ENCODE data around the gene OR4D9.

OR4D9 gene

DNA sequence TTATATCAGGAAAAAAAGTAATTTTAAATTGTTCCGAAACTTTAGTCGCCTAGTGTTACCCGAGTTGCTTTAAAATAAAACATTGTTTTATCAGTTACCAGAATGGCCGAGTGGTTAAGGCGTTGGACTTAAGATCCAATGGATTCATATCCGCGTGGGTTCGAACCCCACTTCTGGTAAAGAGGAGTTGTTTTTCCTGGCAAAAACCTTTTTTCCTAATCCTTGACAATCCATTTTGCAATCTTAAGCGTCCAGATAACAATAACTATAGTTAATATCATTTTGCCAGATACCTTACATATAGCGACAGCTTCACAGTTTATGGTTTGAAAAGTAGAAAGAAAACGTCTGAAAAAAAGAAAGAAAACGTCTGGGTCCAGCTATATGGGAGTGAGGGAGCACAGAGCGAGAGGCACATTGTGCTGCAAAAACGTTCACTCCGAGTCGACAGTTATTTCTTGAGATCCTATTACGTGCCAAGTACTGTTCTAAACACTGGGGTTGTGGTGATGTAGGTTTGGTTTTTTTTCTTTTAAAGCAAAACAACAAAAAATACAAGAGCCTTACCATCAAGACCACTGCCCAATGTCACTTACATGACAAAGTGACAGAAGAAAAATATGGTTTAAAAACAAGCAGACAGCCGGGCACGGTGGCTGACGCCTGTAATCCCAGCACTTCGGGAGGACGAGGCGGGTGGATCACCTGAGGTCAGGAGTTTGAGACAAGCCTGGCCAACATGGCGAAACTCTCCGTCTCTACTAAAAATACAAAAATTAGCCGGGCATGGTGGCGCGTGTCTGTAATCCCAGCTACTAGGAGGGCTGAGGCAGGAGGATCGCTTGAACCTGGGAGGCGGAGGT is 40.6 kb downstream of the OR4D9 start:
- H3K27ac ChIP-seq (ENCODE audit: low read depth, low read length), result peak overlapping the region; percentile 25
- peak overlapping the region; percentile 80 for H3K9ac ChIP-seq (ENCODE audit: low read length)

GRCh38 chr11:59552844-59553243 is 41.5 kb downstream of the OR4D9 start:
- no peaks in the 10 kb centered on the region for H3K9me3 ChIP-seq (ENCODE audit: low read length)
- no peaks in the 10 kb centered on the region for H3K27me3 ChIP-seq (ENCODE audit: control insufficient read depth in 1 of 2, insufficient read depth in 2 of 2, low read length in 2 of 2)
- H3K36me3 ChIP-seq (ENCODE audit: insufficient read depth, low read length), result no peaks in the 10 kb centered on the region
- no peak overlapping the region for H3K9ac ChIP-seq (ENCODE audit: low read length)
- H3K4me1 ChIP-seq (ENCODE audit: insufficient read depth, low read length), result peaks cover 7% of the 10 kb centered on the region
- no peak overlapping the region for H3K4me3 ChIP-seq (ENCODE audit: low read depth in 1 of 2, low read length in 2 of 2)
- no peak overlapping the region for H3K27ac ChIP-seq (ENCODE audit: low read depth, low read length)

More for the DNA sequence above, 40.6 kb downstream of the OR4D9 start:
- Histone ChIP-seq H3K27me3 (ENCODE audit: control insufficient read depth in 1 of 2, insufficient read depth in 2 of 2, low read length in 2 of 2) (no peaks in the 10 kb centered on the region), H3K4me3 (ENCODE audit: low read depth in 1 of 2, low read length in 2 of 2) (peak overlapping the region; percentile 65 to 82), H3K36me3 (ENCODE audit: insufficient read depth, low read length) (no peaks in the 10 kb centered on the region), H3K9me3 (ENCODE audit: low read length) (no peaks in the 10 kb centered on the region), H3K4me1 (ENCODE audit: insufficient read depth, low read length) (peaks cover 7% of the 10 kb centered on the region)

DNA sequence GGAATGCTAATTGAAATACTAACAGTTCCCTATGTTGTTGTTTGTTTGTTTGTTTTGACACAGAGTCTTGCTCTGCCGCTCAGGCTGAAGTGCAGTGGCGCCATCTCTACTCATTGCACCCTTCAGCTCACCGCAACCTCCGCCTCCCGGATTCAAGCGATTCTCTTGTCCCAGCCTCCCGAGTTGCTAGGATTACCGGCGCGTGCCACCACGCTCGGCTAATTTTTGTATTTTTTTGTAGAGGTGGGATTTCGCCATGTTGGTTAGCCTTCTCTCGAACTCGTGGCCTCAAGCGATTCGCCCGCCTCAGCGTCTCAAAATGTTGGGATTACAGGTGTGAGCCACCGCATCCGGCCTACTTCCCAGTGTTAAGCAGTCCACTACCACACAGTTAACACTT is 42.0 kb downstream of the OR4D9 start:
- Histone ChIP-seq H3K4me3 (ENCODE audit: low read depth in 1 of 2, low read length in 2 of 2) (no peak overlapping the region), H3K9me3 (ENCODE audit: low read length) (no peaks in the 10 kb centered on the region), H3K36me3 (ENCODE audit: insufficient read depth, low read length) (no peaks in the 10 kb centered on the region), H3K4me1 (ENCODE audit: insufficient read depth, low read length) (peaks cover 7% of the 10 kb centered on the region), H3K9ac (ENCODE audit: low read length) (no peak overlapping the region), H3K27ac (ENCODE audit: low read depth, low read length) (no peak overlapping the region), H3K27me3 (ENCODE audit: control insufficient read depth in 1 of 2, insufficient read depth in 2 of 2, low read length in 2 of 2) (no peaks in the 10 kb centered on the region)

DNA sequence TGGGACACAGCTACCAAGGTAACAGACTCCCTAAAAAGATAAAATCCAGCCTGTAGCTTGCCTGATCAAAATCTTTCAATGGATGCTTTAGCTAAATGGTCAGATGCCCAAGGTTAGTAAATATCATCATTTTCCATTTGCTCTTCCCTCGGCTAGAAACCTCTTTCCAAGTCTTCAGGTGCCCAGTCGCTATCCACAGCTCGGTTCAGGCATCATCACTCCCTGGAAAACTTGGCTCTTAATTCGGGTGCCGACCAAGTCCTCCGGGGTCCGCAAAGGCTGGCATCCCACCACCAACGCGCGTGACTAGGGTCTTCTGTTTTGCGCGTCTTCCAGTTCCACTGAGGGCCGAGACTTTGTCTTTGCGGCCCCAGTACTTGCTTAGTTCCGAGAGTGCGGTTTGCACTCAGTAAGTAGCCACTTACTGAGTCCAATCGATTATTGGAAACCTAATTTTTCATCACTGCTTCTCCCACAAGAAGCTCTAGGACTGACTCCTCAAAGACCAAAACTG is 44.3 kb downstream of the OR4D9 start:
- no peaks in the 10 kb centered on the region for H3K9me3 ChIP-seq (ENCODE audit: low read length)
- H3K9ac ChIP-seq (ENCODE audit: low read length), result no peak overlapping the region
- peak overlapping the region; percentile 41 to 55 for H3K4me3 ChIP-seq (ENCODE audit: low read depth in 1 of 2, low read length in 2 of 2)
- peak overlapping the region; percentile 78 for H3K27ac ChIP-seq (ENCODE audit: low read depth, low read length)
- H3K36me3 ChIP-seq (ENCODE audit: insufficient read depth, low read length), result no peaks in the 10 kb centered on the region
- no peaks in the 10 kb centered on the region for H3K27me3 ChIP-seq (ENCODE audit: control insufficient read depth in 1 of 2, insufficient read depth in 2 of 2, low read length in 2 of 2)
- peaks cover 7% of the 10 kb centered on the region for H3K4me1 ChIP-seq (ENCODE audit: insufficient read depth, low read length)

- Histone ChIP-seq H3K9ac (ENCODE audit: low read length) (no peak overlapping the region), H3K27me3 (ENCODE audit: control insufficient read depth in 1 of 2, insufficient read depth in 2 of 2, low read length in 2 of 2) (no peaks in the 10 kb centered on the region), H3K27ac (ENCODE audit: low read depth, low read length) (peak overlapping the region; percentile 78), H3K9me3 (ENCODE audit: low read length) (no peaks in the 10 kb centered on the region), H3K36me3 (ENCODE audit: insufficient read depth, low read length) (no peaks in the 10 kb centered on the region), H3K4me1 (ENCODE audit: insufficient read depth, low read length) (peaks cover 11% of the 10 kb centered on the region), H3K4me3 (ENCODE audit: low read depth in 1 of 2, low read length in 2 of 2) (peak overlapping the region; percentile 41 to 55)
Observed at GRCh38 chr11:59556115-59556916, 45.0 kb downstream of the OR4D9 start.

DNA sequence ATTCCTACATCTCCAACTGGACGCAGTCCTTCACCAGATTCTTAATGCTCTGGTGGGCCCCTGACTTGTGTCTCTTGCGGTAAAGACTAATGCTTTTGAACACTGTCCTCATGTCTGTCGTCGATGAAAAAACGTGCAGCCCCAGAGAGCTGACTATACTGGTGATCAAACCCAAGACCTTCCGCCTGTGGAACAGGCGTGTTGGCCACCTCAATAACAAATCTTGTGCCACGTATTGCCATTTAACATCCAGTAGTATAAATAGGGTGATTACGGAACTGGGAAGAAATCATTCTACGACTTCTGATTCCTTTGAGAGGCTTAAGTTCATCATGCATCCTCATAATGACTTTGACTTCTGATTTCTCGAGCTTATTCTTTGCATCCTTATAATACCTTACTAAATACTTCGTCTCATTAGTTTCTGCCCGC is 45.6 kb downstream of the OR4D9 start:
- H3K4me1 ChIP-seq (ENCODE audit: insufficient read depth, low read length), result peaks cover 12% of the 10 kb centered on the region
- no peak overlapping the region for H3K4me3 ChIP-seq (ENCODE audit: low read depth in 1 of 2, low read length in 2 of 2)
- H3K36me3 ChIP-seq (ENCODE audit: insufficient read depth, low read length), result no peaks in the 10 kb centered on the region
- no peaks in the 10 kb centered on the region for H3K9me3 ChIP-seq (ENCODE audit: low read length)
- H3K9ac ChIP-seq (ENCODE audit: low read length), result no peak overlapping the region
- no peaks in the 10 kb centered on the region for H3K27me3 ChIP-seq (ENCODE audit: control insufficient read depth in 1 of 2, insufficient read depth in 2 of 2, low read length in 2 of 2)
- no peak overlapping the region for H3K27ac ChIP-seq (ENCODE audit: low read depth, low read length)

DNA sequence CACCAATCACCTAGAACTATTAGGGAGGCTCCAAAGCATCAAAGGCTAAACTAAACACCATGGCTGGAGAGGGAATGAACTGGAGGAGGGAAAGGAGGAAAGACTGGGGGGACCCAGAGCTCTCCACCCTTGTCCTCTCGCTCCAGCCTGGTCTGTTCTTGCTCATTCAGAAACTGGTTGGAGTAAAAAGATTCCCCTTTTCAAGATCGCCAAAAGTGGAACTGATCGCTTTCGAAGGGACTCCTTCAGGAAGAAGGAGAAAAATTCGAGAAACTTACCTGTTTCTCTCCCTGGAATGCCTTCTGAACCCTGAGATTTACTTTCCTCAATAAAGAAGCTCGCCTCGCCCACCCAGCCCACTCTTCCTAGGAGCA is 46.9 kb downstream of the OR4D9 start:
- Histone ChIP-seq H3K9me3 (ENCODE audit: low read length) (no peaks in the 10 kb centered on the region), H3K27ac (ENCODE audit: low read depth, low read length) (no peak overlapping the region), H3K9ac (ENCODE audit: low read length) (no peak overlapping the region), H3K36me3 (ENCODE audit: insufficient read depth, low read length) (no peaks in the 10 kb centered on the region), H3K27me3 (ENCODE audit: control insufficient read depth in 1 of 2, insufficient read depth in 2 of 2, low read length in 2 of 2) (no peaks in the 10 kb centered on the region), H3K4me1 (ENCODE audit: insufficient read depth, low read length) (peaks cover 12% of the 10 kb centered on the region), H3K4me3 (ENCODE audit: low read depth in 1 of 2, low read length in 2 of 2) (no peak overlapping the region)

DNA sequence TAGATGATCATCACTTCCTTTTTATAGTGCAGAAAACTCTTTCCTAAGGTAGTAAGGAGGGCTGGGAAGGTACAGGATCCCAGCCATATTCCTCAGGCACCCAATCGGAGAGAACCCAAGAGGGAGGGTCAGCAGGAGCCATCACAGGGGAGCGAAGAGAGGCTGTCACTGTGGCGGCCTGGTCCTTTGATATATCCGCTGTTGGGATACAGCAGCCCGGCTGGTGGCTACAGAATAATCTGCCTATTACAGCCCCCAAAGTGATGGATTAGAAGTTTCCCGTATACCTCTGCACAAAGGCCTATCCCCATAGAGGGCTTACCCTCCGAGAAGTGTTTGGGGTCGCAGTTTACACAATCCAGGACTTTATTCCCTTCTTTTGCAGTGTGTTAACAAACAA is 48.5 kb downstream of the OR4D9 start:
- Histone ChIP-seq H3K27ac (ENCODE audit: low read depth, low read length) (peak overlapping the region; percentile 89), H3K4me1 (ENCODE audit: insufficient read depth, low read length) (peaks cover 12% of the 10 kb centered on the region), H3K36me3 (ENCODE audit: insufficient read depth, low read length) (no peaks in the 10 kb centered on the region), H3K9me3 (ENCODE audit: low read length) (no peaks in the 10 kb centered on the region), H3K4me3 (ENCODE audit: low read depth in 1 of 2, low read length in 2 of 2) (peak overlapping the region; percentile 90 to 100), H3K27me3 (ENCODE audit: control insufficient read depth in 1 of 2, insufficient read depth in 2 of 2, low read length in 2 of 2) (no peaks in the 10 kb centered on the region), H3K9ac (ENCODE audit: low read length) (peak overlapping the region; percentile 100)

DNA sequence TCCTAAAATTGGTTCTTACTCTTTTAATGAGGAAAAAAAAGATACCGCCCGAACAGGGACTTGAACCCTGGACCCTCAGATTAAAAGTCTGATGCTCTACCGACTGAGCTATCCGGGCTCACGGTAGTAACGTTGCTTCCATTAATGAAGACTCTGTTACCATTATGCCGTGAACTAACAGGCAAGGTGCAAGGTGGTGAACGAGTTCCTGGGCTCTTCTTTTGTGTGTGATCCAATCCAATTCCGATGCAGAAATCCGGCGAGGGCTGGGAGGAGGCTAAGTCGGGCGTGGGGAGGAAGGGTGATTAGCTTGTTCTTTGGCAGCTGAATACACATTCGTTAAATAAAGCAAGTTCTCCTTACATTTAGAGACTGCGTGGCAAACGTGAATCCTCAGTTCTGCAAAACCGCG is 49.0 kb downstream of the OR4D9 start:
- Histone ChIP-seq H3K9ac (ENCODE audit: low read length) (peak overlapping the region; percentile 100), H3K4me1 (ENCODE audit: insufficient read depth, low read length) (peaks cover 12% of the 10 kb centered on the region), H3K4me3 (ENCODE audit: low read depth in 1 of 2, low read length in 2 of 2) (peak overlapping the region; percentile 90 to 100), H3K27me3 (ENCODE audit: control insufficient read depth in 1 of 2, insufficient read depth in 2 of 2, low read length in 2 of 2) (no peaks in the 10 kb centered on the region), H3K9me3 (ENCODE audit: low read length) (no peaks in the 10 kb centered on the region), H3K27ac (ENCODE audit: low read depth, low read length) (peak overlapping the region; percentile 89), H3K36me3 (ENCODE audit: insufficient read depth, low read length) (no peaks in the 10 kb centered on the region)

- Histone ChIP-seq H3K36me3 (ENCODE audit: insufficient read depth, low read length) (no peaks in the 10 kb centered on the region), H3K27ac (ENCODE audit: low read depth, low read length) (peak overlapping the region; percentile 89), H3K4me1 (ENCODE audit: insufficient read depth, low read length) (peaks cover 8% of the 10 kb centered on the region), H3K4me3 (ENCODE audit: low read depth in 1 of 2, low read length in 2 of 2) (peak overlapping the region; percentile 90 to 100), H3K27me3 (ENCODE audit: control insufficient read depth in 1 of 2, insufficient read depth in 2 of 2, low read length in 2 of 2) (no peaks in the 10 kb centered on the region), H3K9ac (ENCODE audit: low read length) (peak overlapping the region; percentile 100), H3K9me3 (ENCODE audit: low read length) (no peaks in the 10 kb centered on the region)
Observed at GRCh38 chr11:59560702-59561473, 49.5 kb downstream of the OR4D9 start.

- Histone ChIP-seq H3K4me3 (ENCODE audit: low read depth in 1 of 2, low read length in 2 of 2) (no peak overlapping the region), H3K27me3 (ENCODE audit: control insufficient read depth in 1 of 2, insufficient read depth in 2 of 2, low read length in 2 of 2) (no peaks in the 10 kb centered on the region), H3K36me3 (ENCODE audit: insufficient read depth, low read length) (no peaks in the 10 kb centered on the region), H3K4me1 (ENCODE audit: insufficient read depth, low read length) (peaks cover 5% of the 10 kb centered on the region), H3K27ac (ENCODE audit: low read depth, low read length) (no peak overlapping the region), H3K9ac (ENCODE audit: low read length) (no peak overlapping the region), H3K9me3 (ENCODE audit: low read length) (no peaks in the 10 kb centered on the region)
Observed at GRCh38 chr11:59562292-59562691, 51.0 kb downstream of the OR4D9 start.
